NCI-H2081 treated with DMSO at 0.1 percent for 48 hours (cell line): ENCODE data around the gene ABHD14A.

ENCODE experiments used
- DNase-seq: peaks from one replicate; lab custom pipeline; 2025; lab: John Stamatoyannopoulos, UW

Gene ABHD14A

GRCh38 chr3:51957520-51958205 is 17.2 kb upstream of the ABHD14A start:
- no peak for DNase-seq

- DNase-seq: no peak
Observed at GRCh38 chr3:51958603-51959521, 16.0 kb upstream of the ABHD14A start.

GRCh38 chr3:51959651-51960050 is 15.2 kb upstream of the ABHD14A start:
- DNase-seq: no peak

GRCh38 chr3:51960386-51960785 is 14.5 kb upstream of the ABHD14A start:
- DNase-seq: no peak

GRCh38 chr3:51961011-51961410 is 13.9 kb upstream of the ABHD14A start:
- no peak for DNase-seq

- no peak for DNase-seq
Observed at GRCh38 chr3:51961602-51962569, 13.0 kb upstream of the ABHD14A start.

- DNase-seq: no peak
Observed at GRCh38 chr3:51962854-51963530, 11.9 kb upstream of the ABHD14A start.

- DNase-seq: no peak
Observed at GRCh38 chr3:51963951-51964451, 10.9 kb upstream of the ABHD14A start.

GRCh38 chr3:51964521-51964920 is 10.3 kb upstream of the ABHD14A start:
- DNase-seq: no peak

GRCh38 chr3:51966016-51966415 is 8.8 kb upstream of the ABHD14A start:
- no peak for DNase-seq

GRCh38 chr3:51966486-51966885 is 8.4 kb upstream of the ABHD14A start:
- DNase-seq: no peak

GRCh38 chr3:51966922-51967383 is 7.9 kb upstream of the ABHD14A start:
- no peak for DNase-seq

GRCh38 chr3:51967384-51968169 is 7.3 kb upstream of the ABHD14A start, which contains the start of gene PCBP4:
TSS of gene PCBP4 (minus strand) at chr3:51967454. CDS start at chr3:51961240, 6,214 bp downstream.
- no peak for DNase-seq

GRCh38 chr3:51968170-51968775 is 6.6 kb upstream of the ABHD14A start:
- no peak for DNase-seq

- no peak for DNase-seq
Observed at GRCh38 chr3:51968883-51969678, 5.8 kb upstream of the ABHD14A start.

GRCh38 chr3:51969841-51970240 is 5.0 kb upstream of the ABHD14A start:
- DNase-seq: no peak

- DNase-seq: no peak
Observed at GRCh38 chr3:51970606-51971300, 4.1 kb upstream of the ABHD14A start.

- DNase-seq: no peak
Observed at GRCh38 chr3:51971350-51971749, 3.5 kb upstream of the ABHD14A start.
